K562 (cell line): ENCODE measurements around the gene IKZF3. TPM values are rescaled to one million over a fixed set of nuclear protein-coding genes. Genes with fewer than 3 reads are reported as not detected.

Experiments used
- ATAC-seq: fragments of 200-7000 bp; cut with Tn5 transposase; 3 replicates; pipeline ENCODE4 v1.9.1; 2020; ENCODE audit warnings: moderate library complexity
- BruUV-seq: library from RNA; stranded (reverse); fragments of 400-500 nt; replicated peaks from 2 replicates; lab custom pipeline; 2021; lab: Mats Ljungman, UMichigan
- CTCF ChIA-PET: fragments of 300-600 bp; formaldehyde crosslinking; extraction: SDS; loops from one replicate; lab custom pipeline; 2021; ENCODE audit warnings: low intra/inter-chr PET ratio; lab: Yijun Ruan, JAX
- POLR2A ChIA-PET: fragments of 300-600, 350-650 bp; sonication (Branson Sonifier 250); formaldehyde crosslinking; extraction: SDS; loops from one replicate; lab custom pipeline; 2021; ENCODE audit warnings: antibody characterized with exemption, inconsistent platforms; lab: Yijun Ruan, JAX
- DNase-seq, 4 experiments: peaks; one replicate each; pipeline versions ENCODE4 v3.0.0 to v3.0.0-alpha.2; 2011 to 2018; ENCODE audit warnings: low spot score in 3 of 4, mixed read lengths in 3 of 4; ENCODE audit errors: extremely low read depth in 1 of 4
- FAIRE-seq: peaks from 2 replicates; lab custom pipeline; 2011; peaks lifted over from hg19 to GRCh38; lab: Jason Lieb, UNC
- H2AFZ ChIP-seq: 2 replicates; pipeline ENCODE4 v1.6.0; 2011; ENCODE audit warnings: low read depth, low read length, control low read depth, inconsistent platforms
- H3K27ac ChIP-seq: fragments of 200-600 bp; 3 replicates; pipeline ENCODE4 v1.8.0; 2011; ENCODE audit warnings: low read depth, mild to moderate bottlenecking, control low read depth, inconsistent platforms, low read length, moderate library complexity, mixed read lengths; ENCODE audit errors: extremely low read depth
- H3K27me3 ChIP-seq, 2 experiments: fragments of 300-600 bp in 1 of 2; 2 replicates in 1 of 2; 3 replicates in 1 of 2; pipeline versions ENCODE4 v1.6.0 to v1.8.0; 2011; ENCODE audit warnings: inconsistent platforms in 2 of 2, low read length in 2 of 2, mild to moderate bottlenecking in 1 of 2, mixed read lengths in 1 of 2, moderate library complexity in 1 of 2; ENCODE audit not compliant: control insufficient read depth in 2 of 2, insufficient read depth in 2 of 2
- H3K36me3 ChIP-seq: fragments of 300-600 bp; 3 replicates; pipeline ENCODE4 v1.8.0; 2011; ENCODE audit warnings: mild to moderate bottlenecking, low read length, inconsistent platforms; ENCODE audit not compliant: control insufficient read depth, insufficient read depth
- H3K4me1 ChIP-seq, 2 experiments: fragments of 200-600 bp in 1 of 2; replicated peaks in 1 of 2; 2 replicates in 1 of 2; 3 replicates in 1 of 2; pipeline versions ENCODE4 v1.5.1 to v1.8.0; 2011; ENCODE audit warnings: inconsistent platforms in 2 of 2, low read length in 2 of 2, mild to moderate bottlenecking in 1 of 2, mixed read lengths in 1 of 2, moderate library complexity in 1 of 2; ENCODE audit not compliant: control insufficient read depth in 2 of 2, insufficient read depth in 2 of 2
- H3K4me2 ChIP-seq: 2 replicates; pipeline ENCODE4 v1.6.1; 2011; ENCODE audit warnings: low read length, control low read depth, inconsistent platforms, mixed read lengths; ENCODE audit not compliant: insufficient read depth
- H3K4me3 ChIP-seq: fragments of 200-600 bp; sonication (generic), shearing (Covaris generic); 2 replicates; pipeline ENCODE4 v1.5.1; 2016; ENCODE audit warnings: control low read depth, inconsistent platforms
- H3K79me2 ChIP-seq: fragments of 200-600 bp; 3 replicates; pipeline ENCODE4 v1.8.0; 2011; ENCODE audit warnings: low read length, inconsistent platforms; ENCODE audit not compliant: control insufficient read depth, insufficient read depth
- H3K9ac ChIP-seq, 2 experiments: 2 replicates each; pipeline versions ENCODE4 v1.6.0 to v1.6.1; 2011; ENCODE audit warnings: low read depth in 2 of 2, low read length in 2 of 2, control low read depth in 1 of 2, inconsistent platforms in 1 of 2, mild to moderate bottlenecking in 1 of 2, mixed read lengths in 1 of 2; ENCODE audit not compliant: insufficient read depth in 1 of 2
- H3K9me1 ChIP-seq: one replicate; pipeline ENCODE4 v1.6.0; 2011; ENCODE audit warnings: inconsistent platforms, mild to moderate bottlenecking, low read length, moderate library complexity; ENCODE audit not compliant: control insufficient read depth, insufficient read depth
- H3K9me3 ChIP-seq: replicated peaks from 2 replicates; pipeline ENCODE4 v1.5.1; 2011; ENCODE audit warnings: low read depth, low read length, inconsistent platforms; ENCODE audit not compliant: control insufficient read depth, insufficient read depth
- H4K20me1 ChIP-seq: replicated peaks from 2 replicates; pipeline ENCODE4 v1.6.1; 2011; ENCODE audit warnings: low read length, inconsistent platforms, mixed read lengths; ENCODE audit not compliant: control insufficient read depth, insufficient read depth
- FOS ChIP-seq: IDR thresholded peaks from 3 replicates; pipeline ENCODE4 v1.6.1; 2011; ENCODE audit not compliant: insufficient read length; ENCODE audit errors: extremely low read depth
- MAZ ChIP-seq, 2 experiments: fragments of 450-650 bp in 1 of 2; sonication (generic) in 1 of 2; formaldehyde crosslinking; IDR thresholded peaks in 1 of 2; conservative IDR thresholded peaks in 1 of 2; 2 replicates each; pipeline versions ENCODE4 v1.4.0 to v1.5.0; 2020; ENCODE audit warnings: mild to moderate bottlenecking in 1 of 2, missing genetic modification reagents in 1 of 2
- RBM39 ChIP-seq: fragments of 200-400 bp; formaldehyde crosslinking; optimal IDR thresholded peaks from 2 replicates; pipeline ENCODE3; 2018; ENCODE audit warnings: low read depth, low read length
- ZNF668 ChIP-seq: fragments of 250-450 bp; sonication (Bioruptor Pico); IDR thresholded peaks from 2 replicates; pipeline ENCODE4 v1.8.0; 2022; ENCODE audit warnings: mild to moderate bottlenecking, inconsistent platforms
- WGBS: fragments of 100-300 bp; shearing (Covaris generic); methylation state at CpG from one replicate; pipeline ENCODE4 v1.1.6; 2016; ENCODE audit warnings: low coverage, mixed read lengths; ENCODE audit not compliant: insufficient coverage; ENCODE audit errors: missing lambda C conversion rate; 5-methylcytosine and 5-hydroxymethylcytosine counted together
- in situ Hi-C: fragments of 300-500 bp; cut with MboI; formaldehyde crosslinking; loops from 4 replicates; pipeline ENCODE4 v1.15.0; 2018; ENCODE audit warnings: inconsistent platforms, mixed read lengths
- intact Hi-C: fragments of 100-400 bp; cut with micrococcal nuclease; formaldehyde crosslinking; loops from 2 replicates; pipeline ENCODE4 v1.14.2; 2022
- polyA plus RNA-seq, 8 experiments: library from polyadenylated mRNA; depleted of rRNA in 4 of 8; stranded (reverse) in 5 of 8; unstranded in 3 of 8; fragments of >200 nt; fragmentation: Nextera tagmentation in 2 of 8; fragmentation: Illumina TruSeq in 1 of 8; extraction: Ambion mirVana in 2 of 8; extraction: Trizol in 1 of 8; gene quantifications; 2 replicates each; pipeline versions ENCODE4 v1.2.1 to v1.2.3, GENCODE V29; 2011 to 2014; ENCODE audit warnings: inconsistent platforms in 1 of 8, missing spikeins in 1 of 8
- total RNA-seq, 7 experiments: library from RNA; depleted of rRNA in 6 of 7; stranded (reverse); fragments of >200 nt in 6 of 7; fragmentation: Illumina TruSeq in 2 of 7; extraction: Trizol in 2 of 7; gene quantifications; 2 replicates each; pipeline versions ENCODE4 v1.2.1 to v1.2.3, GENCODE V29; 2011 to 2021; ENCODE audit warnings: low replicate concordance in 1 of 7
- TF ChIP-seq, protein P1 (sequence below): fragments of 450-650 bp; IDR thresholded peaks from 2 replicates; pipeline ENCODE4 v1.6.1; 2017; ENCODE audit warnings: antibody characterized with exemption
- TF ChIP-seq, protein P2 (sequence below): fragments of 450-650 bp; formaldehyde crosslinking; conservative IDR thresholded peaks from 2 replicates; pipeline ENCODE4 v1.4.0; 2022; ENCODE audit warnings: mild to moderate bottlenecking, missing genetic modification characterization
- TF ChIP-seq, protein P3 (sequence below), 2 experiments: fragments of 450-650 bp; conservative IDR thresholded peaks; 2 replicates each; pipeline ENCODE4 v1.6.1; 2017; ENCODE audit warnings: mild to moderate bottlenecking in 2 of 2, moderate library complexity in 2 of 2

Gene IKZF3
- total and polyA plus RNA-seq, 9 of the 15 experiments (the other 6 are each of a cell fraction or from before 2014, with no cell fraction given): 0.06 to 1.6 (median 0.62) TPM

DNA sequence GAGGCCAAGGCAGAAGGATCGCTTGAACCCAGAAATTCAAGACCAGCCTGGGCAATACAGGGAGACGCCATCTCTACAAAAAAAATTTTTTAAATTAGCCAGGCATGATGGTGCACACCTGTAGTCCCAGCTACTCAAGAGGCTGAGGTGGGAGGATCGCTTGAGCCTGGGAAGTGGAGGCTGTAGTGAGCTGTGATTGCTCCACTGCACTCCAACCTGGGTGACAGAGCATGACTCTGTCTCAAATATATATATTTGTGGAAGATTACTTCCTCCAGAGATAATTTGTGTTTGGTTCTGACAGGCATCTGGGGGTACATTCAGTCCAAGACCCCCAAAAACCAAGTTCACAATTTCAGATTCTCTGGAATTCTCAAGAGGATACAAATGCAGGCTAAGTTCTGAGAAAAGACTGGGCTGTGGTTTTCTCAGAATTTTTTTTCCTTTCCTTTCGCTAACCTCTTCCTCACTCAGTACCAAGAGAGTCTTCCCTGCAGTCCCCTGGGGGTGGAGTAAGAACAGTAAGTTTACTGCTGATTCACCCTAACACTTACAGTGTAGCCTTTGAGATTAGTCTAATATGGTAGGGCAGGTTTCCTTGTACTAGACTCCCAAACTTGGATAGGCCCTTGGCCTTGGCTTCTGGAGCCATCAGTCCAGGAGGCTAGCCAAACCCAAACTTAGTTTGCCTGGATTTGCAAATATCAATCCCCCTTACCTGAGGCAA is 39.2 kb upstream of the IKZF3 start:
- Histone ChIP-seq H3K4me2 (peak overlapping the region; percentile 57), H3K79me2 (no peaks in the 10 kb centered on the region), H3K9me1 (no peaks in the 10 kb centered on the region), H2AFZ (peak overlapping the region; percentile 77), H3K9me3 (no peaks in the 10 kb centered on the region), H3K36me3 (no peaks in the 10 kb centered on the region), H4K20me1 (no peaks in the 10 kb centered on the region), H3K9ac (peak overlapping the region in 1 of 2 experiments; percentile 28; a peak in 1 of 4 replicates), H3K4me1 (peaks cover 3 to 10% of the 10 kb centered on the region in 2 experiments; a peak in 3 of 5 replicates), H3K27ac (peak overlapping the region; percentile 75), H3K27me3 (no peaks in the 10 kb centered on the region), H3K4me3 (no peak overlapping the region)
- DNase-seq (peak; percentile 42 to 85 (median 62)), FAIRE-seq (peak; percentile 90), ATAC-seq (peak; percentile 100)
- BruUV-seq: no TSS peak
- ChIA-PET POLR2A (no interaction called here), CTCF (no interaction called here)
- intact Hi-C loops: no loop called here
- 33% methylated on average over 4 of the region's 4 CpGs for WGBS
- in situ Hi-C loops: no loop called here
- TF ChIP-seq ZNF668 (no peak), MAZ (CRISPR knock-in tag; conservative IDR thresholded peaks at IDR 0.05 in 1 of 2, IDR thresholded peaks at IDR 0.05 in 1 of 2) (peak in 1 of 2 experiments; percentile 47; a peak in 2 of 4 replicates), RBM39 (no peak), FOS (no peak)
- TF ChIP-seq, protein P1, sequence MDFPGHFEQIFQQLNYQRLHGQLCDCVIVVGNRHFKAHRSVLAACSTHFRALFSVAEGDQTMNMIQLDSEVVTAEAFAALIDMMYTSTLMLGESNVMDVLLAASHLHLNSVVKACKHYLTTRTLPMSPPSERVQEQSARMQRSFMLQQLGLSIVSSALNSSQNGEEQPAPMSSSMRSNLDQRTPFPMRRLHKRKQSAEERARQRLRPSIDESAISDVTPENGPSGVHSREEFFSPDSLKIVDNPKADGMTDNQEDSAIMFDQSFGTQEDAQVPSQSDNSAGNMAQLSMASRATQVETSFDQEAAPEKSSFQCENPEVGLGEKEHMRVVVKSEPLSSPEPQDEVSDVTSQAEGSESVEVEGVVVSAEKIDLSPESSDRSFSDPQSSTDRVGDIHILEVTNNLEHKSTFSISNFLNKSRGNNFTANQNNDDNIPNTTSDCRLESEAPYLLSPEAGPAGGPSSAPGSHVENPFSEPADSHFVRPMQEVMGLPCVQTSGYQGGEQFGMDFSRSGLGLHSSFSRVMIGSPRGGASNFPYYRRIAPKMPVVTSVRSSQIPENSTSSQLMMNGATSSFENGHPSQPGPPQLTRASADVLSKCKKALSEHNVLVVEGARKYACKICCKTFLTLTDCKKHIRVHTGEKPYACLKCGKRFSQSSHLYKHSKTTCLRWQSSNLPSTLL: peak; percentile 84
- TF ChIP-seq, protein P2, sequence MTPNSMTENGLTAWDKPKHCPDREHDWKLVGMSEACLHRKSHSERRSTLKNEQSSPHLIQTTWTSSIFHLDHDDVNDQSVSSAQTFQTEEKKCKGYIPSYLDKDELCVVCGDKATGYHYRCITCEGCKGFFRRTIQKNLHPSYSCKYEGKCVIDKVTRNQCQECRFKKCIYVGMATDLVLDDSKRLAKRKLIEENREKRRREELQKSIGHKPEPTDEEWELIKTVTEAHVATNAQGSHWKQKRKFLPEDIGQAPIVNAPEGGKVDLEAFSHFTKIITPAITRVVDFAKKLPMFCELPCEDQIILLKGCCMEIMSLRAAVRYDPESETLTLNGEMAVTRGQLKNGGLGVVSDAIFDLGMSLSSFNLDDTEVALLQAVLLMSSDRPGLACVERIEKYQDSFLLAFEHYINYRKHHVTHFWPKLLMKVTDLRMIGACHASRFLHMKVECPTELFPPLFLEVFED (CRISPR knock-in tag): no peak
- TF ChIP-seq, protein P3, sequence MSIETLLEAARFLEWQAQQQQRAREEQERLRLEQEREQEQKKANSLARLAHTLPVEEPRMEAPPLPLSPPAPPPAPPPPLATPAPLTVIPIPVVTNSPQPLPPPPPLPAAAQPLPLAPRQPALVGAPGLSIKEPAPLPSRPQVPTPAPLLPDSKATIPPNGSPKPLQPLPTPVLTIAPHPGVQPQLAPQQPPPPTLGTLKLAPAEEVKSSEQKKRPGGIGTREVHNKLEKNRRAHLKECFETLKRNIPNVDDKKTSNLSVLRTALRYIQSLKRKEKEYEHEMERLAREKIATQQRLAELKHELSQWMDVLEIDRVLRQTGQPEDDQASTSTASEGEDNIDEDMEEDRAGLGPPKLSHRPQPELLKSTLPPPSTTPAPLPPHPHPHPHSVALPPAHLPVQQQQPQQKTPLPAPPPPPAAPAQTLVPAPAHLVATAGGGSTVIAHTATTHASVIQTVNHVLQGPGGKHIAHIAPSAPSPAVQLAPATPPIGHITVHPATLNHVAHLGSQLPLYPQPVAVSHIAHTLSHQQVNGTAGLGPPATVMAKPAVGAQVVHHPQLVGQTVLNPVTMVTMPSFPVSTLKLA (conservative IDR thresholded peaks at IDR 0.05): no peak
